IPS-18c (cell line): ENCODE results near the gene AGRP.

Source experiments
- H3K4me3 ChIP-seq: 2 replicates; pipeline ENCODE4 v1.7.0; 2013; ENCODE audit warnings: low read depth, mild to moderate bottlenecking, low read length, moderate library complexity; ENCODE audit not compliant: insufficient read depth
- H3K9me3 ChIP-seq: one replicate; pipeline ENCODE4 v1.6.1; 2013; ENCODE audit warnings: mild to moderate bottlenecking, low read length, moderate library complexity; ENCODE audit not compliant: control insufficient read depth, insufficient read depth

The AGRP gene

DNA sequence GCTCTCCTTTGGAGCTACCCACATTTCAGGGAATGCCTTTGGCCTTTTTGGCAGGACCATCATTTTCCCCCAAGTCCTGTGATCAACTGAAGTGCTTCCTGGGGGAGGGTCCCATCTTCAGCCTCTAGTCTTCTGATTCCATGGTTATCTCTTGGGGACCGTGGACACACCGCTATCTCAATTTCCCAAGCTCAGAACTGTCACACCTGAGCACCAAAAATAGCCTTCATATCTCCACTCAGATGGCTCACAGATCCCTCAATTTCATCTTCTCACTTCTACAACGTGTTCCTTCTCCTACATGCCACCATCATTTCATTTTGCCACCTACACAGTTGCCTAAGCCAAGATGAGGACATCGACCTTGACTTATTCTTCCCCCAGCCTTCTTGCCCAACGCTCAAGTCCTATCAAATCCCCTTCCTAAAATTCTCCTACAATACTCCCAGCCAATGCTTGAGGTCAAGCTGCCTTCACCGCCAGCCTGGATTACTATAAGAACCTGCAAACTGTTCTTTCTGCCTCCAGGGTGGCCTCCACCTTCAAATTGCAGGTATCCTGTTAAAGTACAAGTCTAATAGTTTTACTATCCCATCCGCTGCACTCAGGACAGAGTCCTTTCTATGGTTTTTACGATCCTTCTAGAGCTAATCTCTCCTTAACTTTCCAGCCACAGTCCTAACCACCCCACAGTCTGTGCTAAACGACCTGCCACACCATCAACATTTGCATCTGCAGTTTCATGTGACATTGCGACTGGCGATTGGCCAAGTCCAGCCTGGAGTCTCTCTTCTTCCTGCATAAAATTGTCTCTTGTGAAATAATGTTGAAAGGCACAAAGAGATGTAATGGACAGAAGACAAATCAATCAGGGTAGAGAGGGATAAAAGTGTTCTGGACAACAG, 8.5 kb downstream of the AGRP start:
- H3K9me3 ChIP-seq: no peaks in the 10 kb centered on the region
- no peak overlapping the region for H3K4me3 ChIP-seq

DNA sequence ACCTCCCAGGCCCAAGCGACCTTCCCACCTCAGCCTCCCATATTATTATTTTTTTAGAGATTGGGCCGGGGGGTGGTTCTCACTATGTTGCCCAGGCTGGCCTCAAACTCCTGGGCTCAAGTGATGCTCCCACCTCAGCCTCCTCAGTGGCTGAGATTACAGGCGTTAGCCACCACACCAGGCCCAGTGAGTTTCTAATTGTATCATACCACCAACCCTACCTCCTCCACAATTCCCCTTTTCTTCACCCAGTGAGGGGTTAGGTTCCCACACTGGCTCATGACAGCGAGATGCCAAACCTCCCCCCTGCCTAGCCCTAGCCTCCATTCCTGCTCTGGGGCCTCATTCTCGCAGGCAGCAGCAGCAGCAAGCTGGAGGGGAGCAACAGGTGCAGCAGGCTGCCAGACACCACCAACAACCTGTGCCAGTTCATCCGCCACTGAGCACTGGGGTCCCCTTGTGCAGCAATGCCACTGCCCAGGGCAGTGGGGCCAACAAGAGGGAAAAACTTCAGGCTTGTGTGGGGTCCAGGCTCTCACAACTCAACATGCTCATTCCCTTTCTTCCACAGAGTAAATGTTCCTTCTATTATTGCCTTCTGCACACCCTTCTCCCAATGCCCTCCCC, 11.5 kb downstream of the AGRP start:
- no peaks in the 10 kb centered on the region for H3K9me3 ChIP-seq
- H3K4me3 ChIP-seq: no peak overlapping the region

DNA sequence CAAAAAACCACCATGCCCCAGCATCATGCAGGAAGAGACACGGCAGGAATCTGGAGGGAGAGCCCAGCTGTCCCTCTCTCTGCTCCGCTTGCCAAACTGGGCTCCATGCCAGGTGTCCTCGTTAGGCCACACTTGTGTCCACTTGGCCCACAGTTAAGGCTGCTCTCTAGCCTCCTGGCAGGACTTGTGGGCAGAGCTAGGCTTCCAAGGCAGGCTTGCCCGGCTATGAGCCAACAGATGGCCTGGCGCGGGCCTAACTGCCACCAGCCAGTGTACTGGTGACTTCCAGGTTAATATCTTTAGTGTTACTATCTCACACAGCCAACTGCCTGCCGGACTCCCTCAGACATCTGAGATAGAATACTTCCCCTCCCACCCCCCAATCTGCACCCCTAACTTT, 13.0 kb downstream of the AGRP start:
- Histone ChIP-seq H3K4me3 (no peak overlapping the region), H3K9me3 (no peaks in the 10 kb centered on the region)

DNA sequence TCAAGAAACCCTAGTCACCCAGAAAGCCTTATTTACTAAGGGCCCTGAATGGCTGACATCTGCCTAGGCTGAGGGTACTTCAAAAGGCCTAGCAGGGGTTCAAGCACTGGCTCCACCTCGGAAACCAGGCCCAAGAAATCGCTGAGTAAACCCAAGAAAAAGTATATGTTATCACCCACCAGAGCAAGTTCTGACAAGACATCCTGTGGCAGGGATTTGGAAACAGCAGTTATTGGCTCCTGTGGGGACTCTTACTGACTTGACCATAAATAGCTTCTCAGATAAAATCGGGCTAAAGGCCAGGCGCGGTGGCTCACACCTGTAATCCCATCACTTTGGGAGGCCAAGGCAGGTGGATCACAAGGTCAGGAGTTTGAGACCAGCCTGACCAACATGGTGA, 14.6 kb downstream of the AGRP start:
- Histone ChIP-seq H3K4me3 (no peak overlapping the region), H3K9me3 (no peaks in the 10 kb centered on the region)

DNA sequence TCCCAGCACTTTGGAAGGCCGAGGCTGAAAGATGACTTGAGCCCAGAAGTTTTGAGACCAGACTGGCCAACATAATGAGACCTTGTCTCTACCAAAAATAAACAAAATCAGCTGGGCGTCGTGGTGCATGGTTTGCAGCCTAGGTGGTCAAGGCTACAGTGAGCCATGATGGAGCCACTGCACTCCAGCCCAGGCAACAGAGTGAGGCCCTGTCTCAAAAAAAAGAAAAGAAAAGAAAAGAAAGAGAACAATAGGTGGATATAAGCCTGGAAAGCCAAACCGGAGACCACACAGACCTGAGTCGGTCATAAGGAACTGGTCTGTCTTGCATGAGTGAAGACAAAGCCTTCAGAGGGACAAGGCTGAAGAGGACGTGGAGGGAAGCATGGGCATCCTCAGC, 16.8 kb downstream of the AGRP start:
- no peak overlapping the region for H3K4me3 ChIP-seq
- no peaks in the 10 kb centered on the region for H3K9me3 ChIP-seq

DNA sequence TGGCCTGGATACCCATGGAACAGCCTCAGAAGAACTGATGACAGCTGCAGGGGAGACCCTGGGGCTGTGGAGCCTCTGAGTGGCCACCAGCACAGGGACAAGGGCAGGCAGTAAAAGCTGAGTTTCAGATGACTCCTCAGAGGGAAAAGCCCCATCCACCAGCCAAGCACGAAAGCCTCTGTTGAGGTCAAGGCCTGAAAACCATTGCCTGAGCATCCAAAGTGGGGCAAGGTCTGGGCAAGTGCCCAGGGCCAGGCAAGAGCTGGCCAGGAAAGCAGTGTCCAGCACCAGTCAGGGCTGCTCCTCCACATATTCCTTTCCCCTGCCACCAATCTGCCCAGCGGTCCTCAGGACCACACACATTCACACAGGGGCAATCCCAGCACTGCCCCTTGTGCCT, 18.8 kb downstream of the AGRP start:
- Histone ChIP-seq H3K9me3 (no peaks in the 10 kb centered on the region), H3K4me3 (no peak overlapping the region)

DNA sequence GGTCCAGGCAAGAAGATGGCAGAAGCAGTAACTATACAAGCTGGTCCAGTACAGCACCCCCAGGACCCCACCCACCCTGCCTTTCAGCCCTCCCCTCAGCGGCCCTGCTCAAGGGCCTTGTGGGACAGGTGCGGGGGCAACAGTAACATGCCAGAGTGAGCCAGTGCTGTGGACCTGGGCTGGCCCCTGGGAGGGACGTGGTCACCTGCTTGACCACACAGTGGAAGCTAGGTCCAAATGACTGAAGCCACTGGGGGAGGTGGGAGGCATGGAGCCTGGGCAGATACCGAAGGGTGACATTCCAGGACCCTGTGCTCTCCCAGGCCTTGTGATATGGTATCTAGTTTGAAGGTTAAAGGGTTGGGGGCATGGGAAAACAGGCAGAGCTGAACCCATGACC, 19.7 kb downstream of the AGRP start:
- no peaks in the 10 kb centered on the region for H3K9me3 ChIP-seq
- no peak overlapping the region for H3K4me3 ChIP-seq

DNA sequence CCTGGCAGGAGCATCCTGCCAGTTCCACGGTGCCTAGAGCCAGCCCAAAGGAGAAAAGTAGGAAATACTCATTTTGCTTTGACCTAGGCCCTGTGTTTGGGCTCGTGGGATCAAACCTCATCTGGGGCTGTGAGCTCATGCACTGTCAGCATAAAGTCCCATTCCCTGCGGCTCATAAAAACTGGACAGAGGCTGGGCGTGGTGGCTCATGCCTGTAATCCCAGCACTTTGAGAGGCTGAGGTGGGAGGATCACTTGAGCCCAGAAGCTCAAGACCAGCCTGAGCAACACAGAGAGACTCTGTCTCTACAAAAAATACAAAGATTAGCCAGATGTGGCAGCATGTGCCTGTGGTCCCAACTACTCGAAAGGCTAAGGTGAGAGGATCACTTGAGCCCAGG, 20.3 kb downstream of the AGRP start:
- Histone ChIP-seq H3K4me3 (no peak overlapping the region), H3K9me3 (no peaks in the 10 kb centered on the region)

DNA sequence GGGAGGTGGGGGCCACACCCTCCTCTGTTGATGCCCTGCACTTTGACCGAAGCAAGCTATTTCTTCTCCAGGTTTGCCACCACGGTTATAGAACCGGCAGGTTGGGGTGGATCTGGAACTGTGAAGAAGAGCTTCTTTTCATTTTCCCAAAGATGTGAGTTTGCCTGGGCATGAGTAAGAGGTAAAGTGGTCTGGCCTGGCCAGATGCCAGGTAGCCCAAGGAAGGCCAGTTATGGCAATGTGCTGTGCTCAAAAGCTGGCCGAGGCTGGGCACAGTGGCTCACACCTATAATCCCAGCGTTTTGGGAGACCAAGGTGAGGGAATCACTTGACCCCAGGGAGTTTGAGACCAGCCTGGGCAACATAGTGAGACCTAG, 21.1 kb downstream of the AGRP start:
- no peaks in the 10 kb centered on the region for H3K9me3 ChIP-seq
- H3K4me3 ChIP-seq: no peak overlapping the region

DNA sequence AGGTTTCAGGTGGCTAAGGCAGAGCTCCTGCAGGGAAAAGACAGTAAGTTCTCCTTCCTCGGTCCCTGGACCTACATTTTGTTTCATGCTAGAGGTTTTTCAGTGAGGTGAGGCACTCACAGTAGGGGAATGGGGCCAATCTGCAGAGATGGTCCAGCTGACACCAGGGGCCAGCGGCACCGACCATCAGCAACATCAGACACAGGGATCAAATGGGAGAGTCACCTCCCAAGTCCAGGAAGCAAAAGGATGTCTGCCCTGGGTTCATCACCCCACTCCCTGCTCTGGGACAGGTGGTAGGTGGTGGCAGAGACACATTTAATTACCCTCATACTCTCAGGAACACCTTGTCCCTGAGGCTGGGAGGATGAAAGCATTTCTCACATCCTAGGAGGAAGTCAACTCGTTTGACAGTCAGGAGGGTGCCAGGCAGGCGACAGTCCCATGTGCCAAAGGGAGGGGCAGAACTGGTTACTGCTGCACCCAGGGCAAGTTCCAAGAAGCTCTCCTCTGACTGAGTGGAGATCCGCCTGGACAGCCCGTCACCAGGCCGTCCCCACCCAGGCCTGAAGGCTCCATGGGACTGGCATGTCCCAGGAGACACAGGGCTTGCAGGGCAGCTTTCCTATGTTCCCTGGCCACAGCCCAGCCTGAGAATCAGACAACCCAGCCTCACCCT, 21.6 kb downstream of the AGRP start:
- H3K9me3 ChIP-seq: no peaks in the 10 kb centered on the region
- no peak overlapping the region for H3K4me3 ChIP-seq

DNA sequence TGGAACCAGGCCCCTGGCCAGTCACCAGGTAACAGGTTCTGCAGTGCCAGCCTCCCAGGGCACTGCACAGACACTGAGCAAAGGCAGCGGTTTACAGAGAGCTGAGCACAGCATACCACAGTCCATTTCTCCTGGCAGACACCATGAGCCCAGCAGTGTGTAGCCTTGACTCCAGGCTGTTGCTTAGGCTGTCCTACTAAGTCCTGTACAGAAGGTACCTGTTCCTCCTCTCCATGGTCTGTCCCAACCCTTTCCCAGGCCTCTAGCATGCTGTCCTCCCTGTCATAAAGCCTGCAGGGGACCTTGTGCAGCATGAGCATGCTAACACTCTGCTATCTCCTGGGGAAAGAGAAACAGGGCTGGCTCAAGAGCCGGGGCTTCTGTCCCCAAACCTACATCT, 22.4 kb downstream of the AGRP start:
- no peak overlapping the region for H3K4me3 ChIP-seq
- H3K9me3 ChIP-seq: no peaks in the 10 kb centered on the region

DNA sequence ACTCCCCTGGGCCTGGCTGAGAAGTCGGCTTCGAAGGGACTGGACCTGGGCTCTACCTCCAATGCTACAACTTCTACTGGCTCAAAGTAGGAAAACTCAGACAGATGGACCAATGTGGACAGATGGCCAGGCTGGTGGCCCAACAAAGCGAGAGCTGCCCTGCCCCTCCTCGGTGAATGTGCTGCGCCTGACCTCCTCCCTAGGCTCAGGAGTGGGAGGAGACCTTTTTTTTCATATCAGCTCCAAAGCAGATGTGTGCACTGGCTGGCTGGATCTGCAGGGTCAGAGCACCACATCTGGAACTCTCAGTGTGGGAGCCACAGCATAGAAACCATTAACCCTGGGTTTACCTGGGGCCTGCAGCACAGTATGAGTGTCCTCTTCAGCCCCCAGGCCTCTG, 23.2 kb downstream of the AGRP start:
- Histone ChIP-seq H3K4me3 (no peak overlapping the region), H3K9me3 (no peaks in the 10 kb centered on the region)

DNA sequence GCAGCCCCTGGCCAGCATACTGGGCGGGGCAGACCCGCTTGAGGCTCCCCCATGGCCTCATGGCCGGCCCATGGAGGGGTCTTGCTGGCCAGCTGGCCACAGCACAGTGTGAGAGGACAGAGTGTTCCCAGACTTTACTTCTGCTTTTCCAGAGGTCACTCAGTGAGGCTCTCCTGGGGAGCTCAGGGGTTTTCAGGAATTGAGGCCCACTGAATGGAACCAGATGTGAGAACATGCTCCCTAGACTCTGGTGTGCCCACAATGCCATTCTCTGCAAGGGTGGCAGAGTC, 23.5 kb downstream of the AGRP start:
- Histone ChIP-seq H3K9me3 (no peaks in the 10 kb centered on the region), H3K4me3 (no peak overlapping the region)

DNA sequence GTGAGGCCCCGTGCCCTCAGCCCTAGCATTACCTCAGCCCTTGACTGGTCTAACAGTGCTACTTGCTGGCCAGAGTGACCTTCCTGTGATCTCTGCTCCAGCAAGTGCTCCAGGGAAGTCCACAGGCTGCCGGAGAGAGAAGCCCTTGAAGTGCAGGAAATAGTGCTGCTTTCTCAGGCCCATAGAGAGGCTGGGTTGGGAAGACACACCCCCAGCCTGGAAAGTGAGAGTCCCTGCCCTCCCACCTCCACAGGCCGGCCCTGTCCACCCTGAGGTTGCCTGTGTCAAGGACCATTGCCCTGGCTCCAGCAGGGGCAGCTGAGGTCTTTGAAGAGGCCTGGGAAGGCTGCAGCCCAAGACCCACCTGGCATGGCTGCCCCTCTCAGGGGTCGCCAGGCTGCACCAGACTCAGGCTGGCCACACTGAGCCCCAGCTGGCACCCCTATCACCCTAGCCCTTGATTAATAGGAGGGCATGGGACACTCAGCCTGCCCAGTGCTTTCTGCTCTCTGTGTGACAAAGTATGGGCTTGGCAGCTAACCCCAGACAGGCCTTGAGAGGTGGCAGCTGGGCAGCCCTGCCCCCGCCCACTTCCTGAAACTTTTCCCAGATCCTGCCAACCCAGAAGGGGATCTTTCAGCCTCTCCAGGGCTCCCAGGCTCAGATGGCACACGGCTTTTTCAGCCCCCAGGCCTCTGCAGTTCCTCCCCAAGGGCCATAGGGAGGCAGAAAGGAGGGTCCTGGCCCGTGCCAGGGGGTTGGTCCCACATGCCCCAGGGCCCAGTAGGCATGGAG, 24.1 kb downstream of the AGRP start:
- Histone ChIP-seq H3K9me3 (no peaks in the 10 kb centered on the region), H3K4me3 (no peak overlapping the region)

DNA sequence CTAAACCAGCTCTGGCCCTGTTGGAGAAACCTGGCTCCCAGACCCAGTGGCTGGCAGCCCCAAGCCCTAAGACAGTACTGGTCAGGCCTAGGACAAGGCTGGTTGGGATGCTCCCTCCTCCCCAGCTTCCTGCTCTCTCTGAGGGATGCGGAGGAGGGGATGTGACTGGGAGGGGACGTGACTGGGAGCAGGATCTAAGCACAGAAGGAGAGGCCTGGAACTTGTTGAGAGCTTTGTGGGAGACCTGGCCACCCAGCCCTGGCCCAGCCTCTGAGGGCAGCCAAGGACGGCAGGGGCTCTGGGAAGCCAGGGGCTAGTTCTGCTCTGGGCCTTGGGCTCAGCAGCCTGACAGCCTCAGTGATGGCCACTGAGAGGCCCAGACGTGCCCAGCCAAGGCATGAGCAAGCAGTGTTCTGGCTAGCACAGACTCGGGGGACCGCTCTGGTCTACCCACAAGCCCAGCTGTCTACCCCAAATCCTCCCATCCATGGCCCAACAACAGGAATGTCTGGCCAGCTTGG, 25.2 kb downstream of the AGRP start:
- H3K9me3 ChIP-seq: no peaks in the 10 kb centered on the region
- H3K4me3 ChIP-seq: no peak overlapping the region

DNA sequence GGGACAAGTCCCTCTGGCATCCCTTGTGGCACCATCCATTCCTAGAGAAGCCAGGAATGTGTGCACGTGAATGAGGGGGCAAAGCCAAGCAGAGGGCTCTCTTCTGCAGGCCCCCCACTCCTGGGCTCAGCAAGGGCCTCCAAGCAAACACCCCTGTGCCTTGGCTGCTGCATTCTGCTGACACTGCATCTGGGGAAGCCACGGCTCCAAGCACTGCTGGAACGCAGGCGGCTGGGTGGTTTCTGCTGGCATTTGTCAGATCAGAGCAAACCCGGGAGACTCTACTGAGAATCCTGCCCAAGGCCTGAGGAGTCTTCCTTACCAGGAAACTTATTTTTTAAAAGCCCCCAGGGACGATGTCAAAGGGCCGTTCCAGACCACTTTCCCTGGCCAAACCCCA, 25.7 kb downstream of the AGRP start:
- no peaks in the 10 kb centered on the region for H3K9me3 ChIP-seq
- H3K4me3 ChIP-seq: no peak overlapping the region

DNA sequence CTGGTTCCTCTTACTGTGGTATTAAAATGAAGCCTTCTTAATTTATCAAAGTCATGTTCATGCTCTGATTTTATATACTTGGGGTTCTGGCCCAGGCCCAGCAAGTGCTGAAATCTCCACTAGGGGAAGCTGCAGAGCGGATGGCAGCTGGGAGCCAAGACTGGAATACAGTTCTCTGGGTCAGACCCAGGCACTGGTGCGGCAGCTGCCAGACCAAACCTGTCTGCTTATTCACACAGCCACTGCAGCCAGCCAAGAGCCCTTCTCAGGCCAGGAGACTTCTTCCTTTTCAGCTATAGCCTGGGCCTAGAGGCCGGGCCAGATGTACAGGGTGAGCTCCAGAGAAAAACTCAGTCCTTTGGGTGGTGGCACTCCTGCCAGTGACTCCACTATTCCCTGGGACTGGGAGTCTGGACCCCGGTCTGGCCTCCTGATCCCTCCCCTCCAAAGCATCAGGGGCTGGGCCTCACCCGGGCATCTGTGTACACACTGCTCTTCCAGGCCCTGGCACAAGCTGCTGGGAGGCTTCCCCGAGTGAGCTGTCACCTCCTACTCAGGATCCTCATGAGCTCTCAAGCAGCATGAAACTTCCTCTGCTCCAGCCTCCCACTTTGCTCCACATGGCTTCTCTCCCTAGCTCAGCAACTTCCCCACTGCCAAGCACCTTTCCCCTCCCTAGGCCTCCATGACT, 26.8 kb downstream of the AGRP start:
- H3K9me3 ChIP-seq: no peaks in the 10 kb centered on the region
- no peak overlapping the region for H3K4me3 ChIP-seq
